IPS-15b (cell line): ENCODE measurements around the gene ZMIZ2.

Experiments used
- H3K27me3 ChIP-seq: one replicate; pipeline ENCODE4 v1.6.1; 2013; ENCODE audit warnings: low read length; ENCODE audit not compliant: control insufficient read depth, insufficient read depth
- H3K36me3 ChIP-seq: one replicate; pipeline ENCODE4 v1.6.1; 2013; ENCODE audit warnings: low read length; ENCODE audit not compliant: control insufficient read depth, insufficient read depth
- H3K4me1 ChIP-seq: one replicate; pipeline ENCODE4 v1.6.1; 2013; ENCODE audit warnings: mild to moderate bottlenecking, low read length; ENCODE audit not compliant: control insufficient read depth, insufficient read depth
- H3K4me3 ChIP-seq: one replicate; pipeline ENCODE4 v1.5.1; 2013; ENCODE audit warnings: low read depth, low read length
- H3K9ac ChIP-seq: one replicate; pipeline ENCODE4 v1.6.1; 2013; ENCODE audit warnings: low read depth, mild to moderate bottlenecking, low read length
- H3K9me3 ChIP-seq: one replicate; pipeline ENCODE4 v1.6.1; 2013; ENCODE audit warnings: mild to moderate bottlenecking, low read length; ENCODE audit not compliant: control insufficient read depth, insufficient read depth

The ZMIZ2 gene

GRCh38 chr7:44733708-44734481 lies 14.8 kb upstream of the ZMIZ2 start:
- no peak overlapping the region for H3K9ac ChIP-seq
- no peaks in the 10 kb centered on the region for H3K9me3 ChIP-seq
- H3K36me3 ChIP-seq = no peaks in the 10 kb centered on the region
- H3K4me1 ChIP-seq = no peaks in the 10 kb centered on the region
- H3K27me3 ChIP-seq = no peaks in the 10 kb centered on the region
- H3K4me3 ChIP-seq = no peak overlapping the region

DNA sequence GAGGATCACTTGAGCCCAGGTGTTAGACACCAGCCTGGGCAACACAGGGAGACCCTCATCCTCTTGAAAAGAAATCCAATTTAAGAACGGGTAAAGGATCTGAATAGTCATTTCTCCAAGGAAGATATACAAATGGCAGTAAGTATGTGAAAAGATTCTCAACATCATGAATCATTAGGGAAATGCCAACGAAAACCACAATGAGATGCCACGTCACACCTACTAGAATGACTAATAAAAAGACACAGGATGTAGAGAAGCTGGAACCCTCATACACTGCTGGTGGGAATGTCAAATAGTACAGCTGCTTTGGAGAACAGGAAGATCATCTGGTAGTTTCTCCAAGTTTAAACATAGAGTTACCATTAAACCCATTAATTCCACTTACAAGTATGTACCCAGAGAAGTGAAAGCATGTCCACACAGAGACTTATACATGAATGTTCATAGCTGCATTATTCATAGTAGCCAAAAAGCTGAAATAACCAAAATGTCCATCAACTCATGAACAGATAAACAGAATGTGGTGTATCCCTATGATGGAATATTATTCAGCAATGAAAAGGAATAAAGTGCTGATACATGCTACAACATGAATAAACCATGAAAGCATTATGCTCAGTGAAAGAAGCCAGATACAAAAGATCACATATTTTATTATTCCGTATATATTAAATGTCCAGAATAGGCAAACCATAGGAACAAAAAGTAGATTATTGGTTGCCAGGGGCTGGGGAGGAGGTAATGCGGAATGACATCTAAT lies 13.1 kb upstream of the ZMIZ2 start:
- Histone ChIP-seq H3K9me3 (no peaks in the 10 kb centered on the region), H3K36me3 (no peaks in the 10 kb centered on the region), H3K27me3 (no peaks in the 10 kb centered on the region), H3K4me3 (no peak overlapping the region), H3K4me1 (no peaks in the 10 kb centered on the region), H3K9ac (no peak overlapping the region)

DNA sequence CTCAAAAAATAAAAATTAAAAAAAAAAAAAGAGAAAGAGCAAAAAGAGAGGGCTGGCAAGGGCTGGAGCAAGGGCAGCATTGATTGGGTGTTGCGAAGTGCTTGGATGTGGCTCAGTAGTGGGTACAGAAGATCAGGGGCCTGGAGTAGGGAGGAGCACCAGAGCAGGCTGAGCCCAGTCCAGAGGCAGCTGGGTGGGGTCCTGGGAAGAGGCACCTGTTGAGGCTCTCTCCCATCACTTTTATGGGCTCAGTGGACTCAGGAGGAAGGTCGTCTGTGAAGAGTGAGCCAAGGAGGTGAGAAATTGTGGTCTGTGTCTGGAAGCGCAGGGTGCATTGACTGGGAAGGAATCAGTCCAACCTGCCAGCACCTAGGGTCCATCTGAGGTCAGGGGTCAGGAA lies 11.8 kb upstream of the ZMIZ2 start:
- Histone ChIP-seq H3K27me3 (no peaks in the 10 kb centered on the region), H3K9me3 (no peaks in the 10 kb centered on the region), H3K9ac (no peak overlapping the region), H3K36me3 (no peaks in the 10 kb centered on the region), H3K4me1 (no peaks in the 10 kb centered on the region), H3K4me3 (no peak overlapping the region)

GRCh38 chr7:44738051-44738723 lies 10.5 kb upstream of the ZMIZ2 start:
- Histone ChIP-seq H3K36me3 (no peaks in the 10 kb centered on the region), H3K4me3 (no peak overlapping the region), H3K9me3 (no peaks in the 10 kb centered on the region), H3K4me1 (no peaks in the 10 kb centered on the region), H3K27me3 (no peaks in the 10 kb centered on the region), H3K9ac (no peak overlapping the region)

DNA sequence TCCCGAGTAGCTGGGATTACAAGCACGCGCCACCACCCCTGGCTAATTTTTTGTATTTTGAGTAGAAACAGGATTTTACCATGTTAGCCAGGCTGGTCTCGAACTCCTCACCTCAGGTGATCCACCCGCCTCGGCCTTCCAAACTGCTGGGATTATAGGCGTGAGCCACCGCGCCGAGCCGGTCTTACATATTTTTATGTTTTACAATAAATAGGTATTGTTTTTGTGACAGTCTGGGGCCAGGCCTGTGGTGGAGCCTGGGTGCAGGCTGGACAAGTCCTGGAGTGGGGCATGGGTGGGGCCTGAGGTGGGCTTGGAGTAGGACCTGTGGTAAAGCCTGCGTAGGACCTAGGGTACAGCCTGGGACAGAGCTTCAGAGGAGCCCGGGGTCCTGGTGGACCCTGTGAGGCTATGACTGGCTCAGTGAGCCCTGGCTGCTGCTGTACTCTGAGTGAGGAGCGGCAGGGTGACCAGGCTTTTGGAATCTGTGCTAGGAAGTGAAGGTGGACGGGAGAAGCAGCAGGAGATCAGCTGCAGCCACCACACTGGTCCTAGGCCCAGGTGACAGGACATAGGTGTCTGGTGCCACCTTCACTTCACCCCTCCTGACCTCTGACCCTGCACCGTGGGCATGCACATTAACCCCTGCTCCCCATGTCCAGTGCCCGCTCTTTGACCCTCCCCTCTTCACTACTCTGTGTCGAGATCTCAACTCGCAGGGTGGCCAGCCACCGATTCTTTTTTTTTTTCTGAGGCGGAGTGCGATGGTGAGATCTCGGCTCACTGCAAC lies 9.6 kb upstream of the ZMIZ2 start:
- H3K27me3 ChIP-seq = no peaks in the 10 kb centered on the region
- H3K9ac ChIP-seq = no peak overlapping the region
- H3K9me3 ChIP-seq = no peaks in the 10 kb centered on the region
- H3K4me3 ChIP-seq = no peak overlapping the region
- no peaks in the 10 kb centered on the region for H3K36me3 ChIP-seq
- no peaks in the 10 kb centered on the region for H3K4me1 ChIP-seq

DNA sequence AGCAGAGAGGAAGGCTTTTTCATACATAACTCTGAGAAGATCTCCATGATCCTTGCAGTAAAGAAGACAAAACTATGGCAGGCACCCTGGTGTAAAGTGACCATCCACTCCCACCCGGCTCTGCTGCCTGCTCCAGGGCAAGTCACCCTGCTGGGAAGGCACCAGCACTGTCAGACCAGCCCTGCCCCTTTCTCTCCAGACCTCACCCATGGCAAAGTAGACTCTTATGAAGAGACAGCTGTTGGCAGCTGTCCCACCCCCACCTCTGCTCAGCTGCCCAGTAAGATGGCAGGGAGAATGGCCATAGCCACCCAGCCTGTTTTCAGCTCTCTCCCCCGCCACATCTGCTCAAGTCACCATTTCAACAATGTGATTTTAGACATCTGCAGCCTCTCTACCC lies 8.6 kb upstream of the ZMIZ2 start:
- no peaks in the 10 kb centered on the region for H3K27me3 ChIP-seq
- no peaks in the 10 kb centered on the region for H3K36me3 ChIP-seq
- H3K4me3 ChIP-seq = no peak overlapping the region
- H3K9ac ChIP-seq = no peak overlapping the region
- no peaks in the 10 kb centered on the region for H3K9me3 ChIP-seq
- H3K4me1 ChIP-seq = no peaks in the 10 kb centered on the region

DNA sequence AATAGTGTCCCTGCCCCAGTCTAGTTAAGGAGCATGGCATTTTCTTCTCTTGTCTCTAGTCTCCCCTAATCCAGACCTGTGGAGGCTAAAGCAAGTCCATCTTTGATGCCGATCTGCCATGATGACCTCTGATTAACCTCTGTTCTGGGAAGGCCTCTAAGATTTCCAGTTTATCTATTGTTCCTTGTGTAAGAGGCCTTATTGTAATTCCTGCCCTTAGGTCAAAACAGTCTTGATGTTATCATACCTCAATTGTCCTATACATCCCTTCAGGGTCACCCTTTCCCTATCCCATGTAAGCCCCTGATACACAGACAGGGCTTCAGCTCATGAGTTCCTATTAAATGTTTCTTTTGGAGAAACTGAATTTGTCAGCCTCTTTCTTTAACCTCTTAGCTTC lies 4.9 kb upstream of the ZMIZ2 start:
- Histone ChIP-seq H3K4me3 (no peak overlapping the region), H3K9me3 (no peaks in the 10 kb centered on the region), H3K36me3 (no peaks in the 10 kb centered on the region), H3K4me1 (peaks cover 4% of the 10 kb centered on the region), H3K27me3 (no peaks in the 10 kb centered on the region), H3K9ac (no peak overlapping the region)

GRCh38 chr7:44748948-44749731 lies 493 bp downstream of the ZMIZ2 start:
- Histone ChIP-seq H3K27me3 (no peaks in the 10 kb centered on the region), H3K9ac (peak overlapping the region; percentile 49), H3K9me3 (no peaks in the 10 kb centered on the region), H3K4me1 (peaks cover 17% of the 10 kb centered on the region), H3K4me3 (peak overlapping the region; percentile 92), H3K36me3 (peaks cover 5% of the 10 kb centered on the region)

- Histone ChIP-seq H3K4me3 (peak overlapping the region; percentile 92), H3K4me1 (peaks cover 17% of the 10 kb centered on the region), H3K9ac (peak overlapping the region; percentile 9)
Measured at GRCh38 chr7:44749992-44750391, 1.3 kb downstream of the ZMIZ2 start.

GRCh38 chr7:44750424-44750823 lies 1.8 kb downstream of the ZMIZ2 start:
- Histone ChIP-seq H3K4me3 (no peak overlapping the region), H3K27me3 (no peaks in the 10 kb centered on the region), H3K36me3 (peaks cover 5% of the 10 kb centered on the region), H3K4me1 (peaks cover 17% of the 10 kb centered on the region), H3K9ac (peak overlapping the region; percentile 9), H3K9me3 (no peaks in the 10 kb centered on the region)

More at GRCh38 chr7:44749992-44750391, 1.3 kb downstream of the ZMIZ2 start:
- Histone ChIP-seq H3K9me3 (no peaks in the 10 kb centered on the region), H3K36me3 (peaks cover 5% of the 10 kb centered on the region), H3K27me3 (no peaks in the 10 kb centered on the region)
